Measurements from ENCODE around the gene B3GALT5. TPM values are rescaled to one million over a fixed set of nuclear protein-coding genes. Genes with fewer than 3 reads are reported as not detected.
"Not testable (repeated sequence)": the region's sequence is repeated elsewhere in the genome, so short reads cannot be mapped to it uniquely, and the experiment has no call there.

Gene B3GALT5, protein sequence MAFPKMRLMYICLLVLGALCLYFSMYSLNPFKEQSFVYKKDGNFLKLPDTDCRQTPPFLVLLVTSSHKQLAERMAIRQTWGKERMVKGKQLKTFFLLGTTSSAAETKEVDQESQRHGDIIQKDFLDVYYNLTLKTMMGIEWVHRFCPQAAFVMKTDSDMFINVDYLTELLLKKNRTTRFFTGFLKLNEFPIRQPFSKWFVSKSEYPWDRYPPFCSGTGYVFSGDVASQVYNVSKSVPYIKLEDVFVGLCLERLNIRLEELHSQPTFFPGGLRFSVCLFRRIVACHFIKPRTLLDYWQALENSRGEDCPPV
- total RNA-seq = under 1 TPM; 0.02 TPM

DNA sequence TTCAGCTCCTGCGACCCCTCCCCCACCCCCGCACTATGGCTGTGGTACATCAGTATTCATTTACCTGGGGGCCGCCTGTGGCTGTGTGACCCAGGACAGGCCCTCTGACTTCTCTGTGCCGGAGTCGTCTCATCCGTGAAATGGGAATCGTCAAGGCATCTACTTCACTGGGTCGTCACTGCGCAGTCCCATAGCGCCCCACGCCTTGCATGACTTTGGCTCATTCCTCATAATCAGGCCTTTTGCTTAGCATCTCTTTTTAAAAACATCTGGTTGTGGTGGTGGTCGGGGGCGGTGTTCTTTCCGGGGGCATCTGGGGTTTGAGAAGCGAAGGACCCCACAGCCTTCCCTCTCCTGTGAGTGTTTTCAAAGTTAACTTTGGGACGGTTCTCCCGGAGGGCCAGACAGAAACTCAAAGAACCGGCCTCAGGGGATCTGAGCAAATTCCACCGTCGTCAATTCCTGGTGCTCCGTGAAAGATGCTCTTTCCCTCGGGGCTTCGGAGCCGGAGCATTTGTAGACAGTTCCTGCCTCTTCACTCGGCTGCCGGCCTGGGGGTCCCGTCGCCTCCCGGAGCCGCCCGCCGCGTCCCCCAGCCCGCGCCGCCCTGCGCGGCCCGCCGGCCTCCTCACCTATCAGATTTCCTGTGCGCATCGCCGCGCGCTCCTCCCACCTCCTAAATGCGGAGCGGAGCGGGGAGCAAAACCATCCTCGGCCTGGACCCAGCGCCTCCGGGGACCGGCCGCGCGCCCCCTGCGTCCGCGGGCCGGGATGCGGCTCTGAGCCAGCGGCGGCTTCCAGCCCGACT is at the start of gene B3GALT5:
TSS of gene B3GALT5 (plus strand) at position 708 of the 808 bp plus-strand sequence. CDS start 47,620 bp downstream, outside the sequence.
- ATAC-seq = peak in 1 of 2 donors; percentile 37
- H3K9me3 Mint-ChIP-seq = no peaks in the 10 kb centered on the region
- no peak for DNase-seq (ENCODE audit: low spot score in 2 of 2)
- no peak within 1 kb of the TSS for H3K27ac Mint-ChIP-seq
- no peaks in the 10 kb centered on the region for H3K36me3 Mint-ChIP-seq

DNA sequence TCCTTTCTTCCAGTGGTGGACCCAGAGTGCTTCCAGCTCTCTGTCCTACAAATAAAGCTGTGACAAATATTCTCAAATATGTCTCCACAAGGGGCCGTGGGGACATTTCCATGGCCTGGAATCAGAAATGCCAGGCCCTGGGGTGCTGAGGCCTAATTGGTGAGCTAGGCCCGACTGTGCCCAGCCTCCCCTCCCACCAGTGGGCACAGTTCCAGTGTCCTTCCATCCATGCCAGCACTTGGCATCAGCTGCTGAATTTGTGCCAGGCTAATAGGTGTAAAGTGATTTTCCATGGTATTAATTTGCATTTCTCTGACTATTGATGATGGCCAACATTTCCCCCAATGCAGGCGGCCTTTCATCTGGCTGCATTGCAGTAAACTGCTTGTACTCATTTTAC is 48.5 kb upstream of the B3GALT5 start:
- no peak overlapping the region for H3K27ac Mint-ChIP-seq
- DNase-seq (ENCODE audit: low spot score in 2 of 2) = no peak
- ATAC-seq = no peak
- no peaks in the 10 kb centered on the region for H3K9me3 Mint-ChIP-seq
- no peaks in the 10 kb centered on the region for H3K36me3 Mint-ChIP-seq

DNA sequence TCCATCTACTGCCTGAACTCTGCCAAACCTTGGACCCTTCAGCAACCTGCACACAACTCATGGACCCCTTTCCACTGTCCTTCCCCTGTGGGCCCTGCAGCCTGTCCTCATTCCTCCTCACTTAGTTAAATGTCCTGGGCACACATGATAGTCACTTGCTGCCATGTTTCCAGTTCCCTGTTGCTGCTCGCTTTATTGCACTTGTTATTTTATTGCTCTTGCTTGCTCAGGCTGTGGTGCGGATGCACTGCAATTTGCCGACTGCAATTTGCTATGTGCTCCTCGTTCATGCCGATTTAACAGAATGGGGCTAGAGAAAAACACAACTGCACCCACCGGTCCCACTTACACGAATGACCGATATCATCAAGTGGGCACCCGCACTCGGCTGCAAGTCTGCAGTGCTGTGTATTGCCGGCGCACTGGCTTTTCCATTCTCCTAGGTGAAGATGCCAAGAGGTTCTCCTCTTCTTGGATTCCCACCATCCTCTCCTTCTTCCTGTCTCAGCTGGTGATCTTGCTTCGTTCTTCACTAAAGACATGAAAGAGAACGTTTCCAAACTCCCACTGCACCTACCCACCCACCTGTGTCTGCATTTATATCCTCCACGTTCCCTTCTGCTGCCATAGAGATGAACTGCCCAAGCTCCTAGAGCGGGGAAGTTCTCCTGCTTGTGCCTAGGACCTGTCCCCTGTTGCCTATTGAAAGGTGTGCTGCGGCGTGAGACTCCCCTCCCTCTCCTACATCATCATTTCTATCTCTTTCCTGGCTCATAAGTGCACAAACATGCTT is 45.4 kb upstream of the B3GALT5 start:
- no peak for ATAC-seq
- Mint-ChIP-seq H3K9me3 (no peaks in the 10 kb centered on the region), H3K36me3 (no peaks in the 10 kb centered on the region)

DNA sequence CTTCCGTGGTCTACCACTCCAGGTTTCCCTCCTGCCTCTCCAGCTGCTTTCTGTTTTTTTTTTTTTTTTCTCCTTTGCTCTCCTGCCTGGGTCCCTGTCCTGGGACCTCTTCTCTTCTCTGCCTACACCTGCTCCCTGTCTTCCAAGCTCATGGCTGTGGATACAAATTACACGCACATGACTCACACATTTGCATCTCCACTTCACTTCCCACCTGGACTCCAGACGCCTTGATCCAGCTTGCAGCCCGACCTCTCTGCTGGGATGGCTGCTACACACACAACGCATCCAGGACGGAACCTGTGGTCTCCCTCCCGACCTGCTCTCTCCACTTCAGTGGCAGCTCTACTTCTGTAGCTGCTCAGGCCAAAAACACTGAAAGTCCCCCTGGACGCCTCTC is 44.4 kb upstream of the B3GALT5 start:
- ATAC-seq = no peak
- Mint-ChIP-seq H3K27ac (no peak overlapping the region), H3K36me3 (no peaks in the 10 kb centered on the region), H3K9me3 (no peaks in the 10 kb centered on the region)
- no peak for DNase-seq (ENCODE audit: low spot score in 2 of 2)

More for the DNA sequence above, 45.4 kb upstream of the B3GALT5 start:
- no peak for DNase-seq (ENCODE audit: low spot score in 2 of 2)
- no peak overlapping the region for H3K27ac Mint-ChIP-seq

DNA sequence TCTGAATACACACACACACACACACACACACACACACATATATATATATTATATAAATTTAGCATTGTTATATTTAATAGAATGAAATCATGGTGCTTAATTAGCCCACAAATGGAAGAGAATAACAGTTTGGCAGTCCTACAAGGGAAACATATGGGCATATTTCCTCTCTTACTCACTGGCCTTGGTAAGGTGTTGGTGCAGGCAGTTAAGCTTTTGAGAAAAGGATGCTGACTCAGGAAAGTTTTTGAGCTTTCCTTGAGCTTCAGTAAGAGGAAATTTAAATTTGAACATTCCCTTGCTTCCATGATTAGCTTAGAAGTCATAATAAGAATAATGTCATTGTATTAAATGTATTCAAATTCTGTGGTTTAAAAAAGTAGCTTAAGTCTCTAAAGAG is 37.0 kb upstream of the B3GALT5 start:
- Mint-ChIP-seq H3K36me3 (no peaks in the 10 kb centered on the region), H3K9me3 (no peaks in the 10 kb centered on the region), H3K27ac (no peak overlapping the region)
- ATAC-seq (no peak), DNase-seq (ENCODE audit: low spot score in 2 of 2) (no peak)

DNA sequence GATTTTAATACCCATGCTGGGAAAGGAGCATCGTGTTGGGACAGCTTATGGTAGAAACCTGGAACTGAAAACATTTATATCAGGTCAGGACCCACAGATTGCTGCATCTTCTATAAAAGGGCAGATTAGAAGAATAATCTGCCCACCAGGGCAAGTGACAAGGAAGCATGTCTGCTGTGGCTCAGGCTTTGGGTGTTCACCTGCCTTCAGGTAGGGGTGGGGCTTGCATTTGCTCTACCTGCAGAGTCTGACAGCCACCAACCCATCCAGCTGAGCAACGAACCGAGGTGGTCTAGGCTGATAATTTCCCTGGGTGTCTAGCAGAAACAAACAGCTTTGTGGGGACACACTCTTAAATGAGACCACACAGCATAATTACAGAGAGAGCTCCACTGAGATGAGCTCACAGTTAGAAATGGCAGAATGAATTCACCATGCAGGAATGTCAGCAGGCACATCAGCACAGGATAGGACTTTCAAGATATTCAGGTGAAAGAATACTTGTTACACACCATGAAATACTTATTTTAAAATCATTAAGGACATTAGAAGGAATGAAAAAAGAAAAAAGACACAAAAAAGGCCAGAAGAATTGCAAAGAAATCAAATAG is 36.1 kb upstream of the B3GALT5 start:
- DNase-seq (ENCODE audit: low spot score in 2 of 2) (no peak), ATAC-seq (no peak)
- no peak overlapping the region for H3K27ac Mint-ChIP-seq
- no peaks in the 10 kb centered on the region for H3K9me3 Mint-ChIP-seq
- no peaks in the 10 kb centered on the region for H3K36me3 Mint-ChIP-seq

DNA sequence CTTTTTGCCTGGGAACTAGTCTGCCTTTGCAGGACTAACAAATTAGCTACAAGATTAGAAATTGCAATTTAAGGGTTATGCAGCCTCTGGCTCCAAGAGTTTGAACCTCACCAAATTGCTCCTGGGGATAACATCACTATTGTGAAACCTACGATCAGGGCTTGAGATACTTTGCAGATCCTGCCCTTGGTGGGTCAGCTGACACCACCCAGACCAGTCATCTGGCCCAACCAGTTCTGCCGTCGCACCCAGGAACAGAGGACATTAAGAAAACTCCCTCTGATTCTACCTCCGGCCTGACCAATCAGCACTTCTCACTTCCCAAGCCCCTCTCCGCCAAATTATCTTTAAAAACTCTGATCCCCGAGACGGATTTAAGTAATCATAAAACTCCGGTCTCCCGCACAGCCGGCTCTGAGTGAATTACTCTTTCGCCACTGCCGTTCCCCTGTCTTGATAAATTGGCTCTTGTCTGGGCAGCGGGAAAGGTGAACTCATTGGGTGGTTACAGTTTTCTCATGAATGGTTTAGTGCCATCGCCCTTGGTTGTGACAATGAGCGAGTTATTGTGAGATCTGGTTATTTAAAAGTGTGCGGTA is 32.9 kb upstream of the B3GALT5 start:
- Mint-ChIP-seq H3K9me3 (no peaks in the 10 kb centered on the region), H3K27ac (no peak overlapping the region), H3K36me3 (no peaks in the 10 kb centered on the region)
- ATAC-seq (no peak), DNase-seq (ENCODE audit: low spot score in 2 of 2) (no peak)

DNA sequence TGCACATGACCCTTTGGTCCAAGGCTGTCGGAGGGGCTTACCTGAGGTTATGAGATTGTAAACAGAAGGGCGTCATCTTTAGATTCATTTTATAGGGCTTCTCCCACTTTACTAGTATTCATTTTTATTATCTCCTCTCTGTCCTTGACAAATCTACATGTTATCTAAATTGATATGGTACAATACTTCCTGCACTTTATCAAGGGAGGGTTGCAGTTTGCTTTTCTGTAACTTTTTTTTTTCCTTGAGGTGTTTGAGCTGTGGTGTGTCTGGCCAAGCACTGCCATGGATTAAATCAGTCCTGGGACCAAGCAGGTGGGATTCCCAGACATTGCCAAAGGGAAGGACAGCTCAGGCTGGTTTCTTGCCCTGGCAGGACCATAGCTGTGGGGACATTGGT is 32.0 kb upstream of the B3GALT5 start:
- no peak for ATAC-seq
- Mint-ChIP-seq H3K9me3 (no peaks in the 10 kb centered on the region), H3K27ac (no peak overlapping the region), H3K36me3 (no peaks in the 10 kb centered on the region)
- no peak for DNase-seq (ENCODE audit: low spot score in 2 of 2)

DNA sequence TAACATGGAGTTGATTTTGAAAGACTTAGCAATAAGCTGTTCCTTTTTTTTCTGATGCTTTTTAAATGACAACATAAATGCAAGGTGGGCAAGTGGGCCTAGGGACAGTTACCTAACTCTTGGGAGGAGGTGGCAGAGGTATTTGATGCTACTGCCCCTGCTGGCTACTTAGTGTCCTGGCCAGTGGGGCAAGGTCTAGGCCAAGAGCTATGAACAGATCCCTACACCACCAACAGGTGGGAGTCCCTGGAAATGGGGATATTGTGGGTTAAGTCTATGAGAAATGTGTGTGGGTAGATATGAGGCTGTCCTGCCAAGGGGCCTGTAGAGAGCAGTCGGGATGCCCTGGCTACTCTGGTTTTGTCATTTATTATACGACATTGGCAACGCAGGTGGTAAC is 31.3 kb upstream of the B3GALT5 start:
- ATAC-seq = no peak
- Mint-ChIP-seq H3K9me3 (no peaks in the 10 kb centered on the region), H3K36me3 (no peaks in the 10 kb centered on the region), H3K27ac (no peak overlapping the region)
- DNase-seq (ENCODE audit: low spot score in 2 of 2) = no peak

DNA sequence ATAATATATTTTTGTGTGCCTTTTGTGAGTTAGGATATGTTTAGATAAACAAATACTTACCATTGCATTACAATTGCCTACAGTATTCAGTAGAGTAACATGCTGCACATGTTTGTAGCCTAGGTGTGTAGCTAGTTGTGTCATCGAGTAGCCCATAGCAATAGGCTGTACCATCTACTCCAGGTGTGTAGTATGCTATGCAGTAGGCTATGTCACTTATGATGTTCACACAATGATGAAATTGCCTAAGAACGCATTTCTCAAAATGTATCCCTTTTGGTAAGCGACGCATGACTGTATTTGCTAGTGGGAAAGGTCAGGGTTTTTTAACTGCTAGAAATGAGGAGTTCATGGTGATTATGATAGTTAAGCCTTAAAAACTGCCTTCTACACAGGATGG is 30.0 kb upstream of the B3GALT5 start:
- DNase-seq (ENCODE audit: low spot score in 2 of 2) = no peak
- no peaks in the 10 kb centered on the region for H3K36me3 Mint-ChIP-seq
- no peak for ATAC-seq
- H3K27ac Mint-ChIP-seq = no peak overlapping the region
- H3K9me3 Mint-ChIP-seq = no peaks in the 10 kb centered on the region

DNA sequence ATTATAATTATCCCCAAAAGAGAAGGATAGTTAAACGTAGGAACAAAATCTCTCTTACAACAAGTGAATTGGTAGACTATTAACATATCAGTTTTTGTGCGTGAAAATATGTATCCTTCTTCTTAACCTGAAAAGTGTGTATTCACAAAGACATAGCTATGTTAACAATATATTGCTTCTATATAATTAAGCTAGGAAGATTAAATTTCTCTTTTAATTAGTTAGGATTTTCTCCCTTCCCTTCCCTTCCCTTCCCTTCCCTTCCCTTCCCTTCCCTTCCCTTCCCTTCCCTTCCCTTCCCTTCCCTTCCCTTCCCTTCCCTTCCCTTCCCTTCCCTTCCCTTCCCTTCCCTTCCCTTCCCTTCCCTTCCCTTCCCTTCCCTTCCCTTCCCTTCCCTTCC is 29.2 kb upstream of the B3GALT5 start:
- ATAC-seq; DNase-seq (ENCODE audit: low spot score in 2 of 2); H3K27ac Mint-ChIP-seq; H3K36me3 Mint-ChIP-seq; H3K9me3 Mint-ChIP-seq: not testable (repeated sequence)

DNA sequence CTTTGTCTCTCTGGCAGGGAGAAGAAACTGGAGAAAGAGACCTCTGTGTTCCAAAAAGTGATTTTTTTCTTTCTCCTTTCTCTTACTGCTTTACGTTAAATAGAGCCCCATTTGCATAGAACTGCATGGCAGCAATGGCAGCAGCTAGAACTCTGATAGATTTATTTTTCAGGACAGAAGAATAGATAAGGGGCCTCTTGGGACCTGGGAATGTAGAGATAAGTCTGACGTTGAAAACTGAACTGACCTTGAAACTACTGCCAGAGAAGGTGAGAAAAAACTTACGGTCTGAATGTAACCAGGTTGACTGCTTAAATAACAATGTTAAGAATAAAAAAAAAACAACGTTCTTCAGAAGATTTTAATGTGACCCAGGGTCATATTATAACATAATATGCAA is 25.4 kb upstream of the B3GALT5 start:
- DNase-seq (ENCODE audit: low spot score in 2 of 2) (no peak), ATAC-seq (no peak)
- no peak overlapping the region for H3K27ac Mint-ChIP-seq
- no peaks in the 10 kb centered on the region for H3K9me3 Mint-ChIP-seq
- H3K36me3 Mint-ChIP-seq = no peaks in the 10 kb centered on the region

DNA sequence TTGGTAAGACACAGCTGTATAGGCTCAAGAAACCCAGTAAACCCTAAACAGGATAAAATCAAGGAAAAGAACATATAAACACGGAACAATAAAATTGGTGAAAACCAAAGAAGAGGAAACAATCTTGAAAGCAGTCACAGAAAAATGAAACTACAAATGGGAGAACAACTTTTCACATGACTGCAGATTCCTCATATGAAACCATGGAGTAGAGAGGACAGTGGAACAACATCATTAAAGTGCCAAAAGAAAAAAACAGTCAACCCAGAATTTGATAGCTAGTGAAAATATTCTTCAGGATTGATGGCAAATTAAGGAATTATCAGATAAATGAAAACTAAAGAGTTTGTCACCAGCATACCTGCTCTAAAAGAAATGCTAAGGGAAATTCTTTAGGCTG is 23.9 kb upstream of the B3GALT5 start:
- H3K9me3 Mint-ChIP-seq = no peaks in the 10 kb centered on the region
- H3K36me3 Mint-ChIP-seq = no peaks in the 10 kb centered on the region
- ATAC-seq (no peak), DNase-seq (ENCODE audit: low spot score in 2 of 2) (no peak)
- H3K27ac Mint-ChIP-seq = no peak overlapping the region

DNA sequence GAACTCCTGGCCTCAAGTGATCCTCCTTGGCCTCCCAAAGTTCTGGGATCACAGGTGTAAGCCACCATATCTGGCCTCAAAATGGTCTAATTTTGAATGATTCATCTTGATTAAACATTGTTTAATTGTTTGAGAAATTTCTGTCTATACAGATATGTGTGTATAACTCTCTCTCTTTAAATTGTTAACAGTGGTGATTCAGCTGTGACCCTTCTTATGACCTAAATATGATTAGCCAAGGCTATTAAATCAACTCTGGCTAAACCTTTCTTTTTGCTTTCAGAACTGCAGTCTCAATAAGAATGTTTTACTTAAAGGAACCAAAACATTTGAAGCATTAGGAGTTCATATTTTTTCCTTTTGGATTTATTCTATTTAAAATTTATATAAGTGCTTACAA is 19.2 kb upstream of the B3GALT5 start:
- H3K36me3 Mint-ChIP-seq = no peaks in the 10 kb centered on the region

DNA sequence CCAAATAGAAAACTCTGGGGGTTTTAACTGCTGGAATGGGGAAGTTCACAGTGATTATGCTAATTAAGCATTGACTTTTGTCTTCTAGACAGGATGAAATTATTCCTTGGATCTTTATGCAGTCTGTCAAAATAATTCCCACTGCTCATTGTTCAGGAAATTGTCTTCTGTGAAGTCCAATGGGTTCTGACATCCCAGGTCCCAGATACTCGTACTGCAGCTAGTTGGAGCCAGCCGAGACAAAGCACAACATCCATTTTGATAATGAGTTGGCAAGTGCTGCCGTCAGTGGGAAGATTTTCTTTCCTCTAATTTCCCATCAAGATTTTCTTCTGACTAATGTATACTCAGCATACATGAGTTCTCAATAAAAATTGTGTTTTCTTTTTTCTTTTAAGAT is 17.3 kb upstream of the B3GALT5 start:
- no peak for DNase-seq (ENCODE audit: low spot score in 2 of 2)
- ATAC-seq = no peak
- Mint-ChIP-seq H3K36me3 (no peaks in the 10 kb centered on the region), H3K27ac (no peak overlapping the region), H3K9me3 (no peaks in the 10 kb centered on the region)

More for the DNA sequence above, 19.2 kb upstream of the B3GALT5 start:
- Mint-ChIP-seq H3K27ac (no peak overlapping the region), H3K9me3 (no peaks in the 10 kb centered on the region)
- DNase-seq (ENCODE audit: low spot score in 2 of 2) (no peak), ATAC-seq (no peak)

DNA sequence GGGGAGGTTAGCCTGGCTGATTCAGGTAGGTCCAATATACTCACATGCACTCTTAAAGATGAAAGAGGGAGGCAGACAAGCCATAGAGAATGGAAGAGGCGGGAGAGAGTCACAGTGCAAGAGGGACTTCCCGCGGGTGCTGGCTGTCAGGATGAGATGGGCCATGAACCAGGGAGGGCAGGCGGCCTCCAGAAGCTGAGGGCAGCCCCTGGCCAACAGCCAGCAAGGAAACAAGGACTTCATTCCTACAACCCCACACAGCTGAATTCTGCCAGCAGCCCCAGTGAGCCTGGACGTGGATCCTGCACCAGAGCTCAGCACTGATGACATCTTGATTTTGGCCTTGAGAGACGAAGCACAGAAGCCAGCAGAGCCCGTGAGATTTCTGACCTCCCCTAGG is 15.1 kb upstream of the B3GALT5 start:
- Mint-ChIP-seq H3K9me3 (no peaks in the 10 kb centered on the region), H3K36me3 (no peaks in the 10 kb centered on the region), H3K27ac (no peak overlapping the region)
- ATAC-seq (no peak), DNase-seq (ENCODE audit: low spot score in 2 of 2) (no peak)
